ENCODE measurements around the gene TJP1. TPM values are rescaled to one million over a fixed set of nuclear protein-coding genes. Genes with fewer than 3 reads are reported as not detected.
"Not testable (repeated sequence)": the region's sequence is repeated elsewhere in the genome, so short reads cannot be mapped to it uniquely, and the experiment has no call there.

Gene TJP1
- polyA plus RNA-seq, 1 experiment = 99.6 TPM

DNA sequence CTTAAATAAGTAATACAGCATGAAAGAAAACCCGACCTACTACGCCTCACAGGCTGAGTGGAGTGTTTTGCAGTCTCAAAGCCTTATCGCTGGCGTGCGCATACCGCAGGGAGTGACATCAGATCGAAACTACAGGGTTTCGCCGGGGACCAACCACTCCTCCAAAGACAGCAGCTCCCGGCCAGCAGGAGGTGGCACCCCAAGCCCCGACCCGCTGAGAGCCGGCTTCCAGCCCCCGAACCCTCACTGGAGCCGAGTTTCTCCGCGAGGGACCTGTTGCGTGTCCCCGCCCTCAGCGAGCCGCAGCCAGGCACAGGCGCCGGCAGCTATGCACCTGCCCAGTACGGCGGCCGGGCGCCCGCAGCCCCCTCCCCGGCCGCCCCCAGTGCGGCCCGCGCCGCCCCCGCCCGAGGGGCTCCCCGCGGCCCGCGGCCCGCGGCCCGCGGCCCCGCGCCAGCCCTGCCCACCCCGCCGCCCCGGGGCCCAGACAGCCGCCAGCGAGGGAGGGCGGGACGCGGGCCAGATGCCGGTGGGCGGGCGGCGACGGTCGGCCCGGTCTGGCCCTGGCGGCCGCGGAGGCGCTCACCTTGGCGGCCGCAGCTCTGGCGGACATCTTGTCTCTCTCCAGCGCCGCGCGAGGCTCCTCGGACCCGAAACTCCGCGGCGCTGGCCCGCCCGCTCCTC is 710 bp downstream of the TJP1 start:
- Histone ChIP-seq H3K4me3 (ENCODE audit: low read depth, low read length) (peak overlapping the region; percentile 81), H3K27ac (ENCODE audit: low read depth, low read length) (peak overlapping the region; percentile 85), H3K9me3 (ENCODE audit: control insufficient read depth, insufficient read depth, low read length) (no peaks in the 10 kb centered on the region; the same call in 1 of the 2 replicates), H3K27me3 (ENCODE audit: control insufficient read depth, insufficient read depth, low read length) (no peaks in the 10 kb centered on the region)
- DNase-seq (ENCODE audit: low read depth, low spot score) = peak; percentile 49
- TF ChIP-seq, protein P1, sequence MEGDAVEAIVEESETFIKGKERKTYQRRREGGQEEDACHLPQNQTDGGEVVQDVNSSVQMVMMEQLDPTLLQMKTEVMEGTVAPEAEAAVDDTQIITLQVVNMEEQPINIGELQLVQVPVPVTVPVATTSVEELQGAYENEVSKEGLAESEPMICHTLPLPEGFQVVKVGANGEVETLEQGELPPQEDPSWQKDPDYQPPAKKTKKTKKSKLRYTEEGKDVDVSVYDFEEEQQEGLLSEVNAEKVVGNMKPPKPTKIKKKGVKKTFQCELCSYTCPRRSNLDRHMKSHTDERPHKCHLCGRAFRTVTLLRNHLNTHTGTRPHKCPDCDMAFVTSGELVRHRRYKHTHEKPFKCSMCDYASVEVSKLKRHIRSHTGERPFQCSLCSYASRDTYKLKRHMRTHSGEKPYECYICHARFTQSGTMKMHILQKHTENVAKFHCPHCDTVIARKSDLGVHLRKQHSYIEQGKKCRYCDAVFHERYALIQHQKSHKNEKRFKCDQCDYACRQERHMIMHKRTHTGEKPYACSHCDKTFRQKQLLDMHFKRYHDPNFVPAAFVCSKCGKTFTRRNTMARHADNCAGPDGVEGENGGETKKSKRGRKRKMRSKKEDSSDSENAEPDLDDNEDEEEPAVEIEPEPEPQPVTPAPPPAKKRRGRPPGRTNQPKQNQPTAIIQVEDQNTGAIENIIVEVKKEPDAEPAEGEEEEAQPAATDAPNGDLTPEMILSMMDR (IDR thresholded peaks at IDR 0.05; ENCODE audit: low read depth, low read length) = peak; percentile 46
- CTCF ChIA-PET = interaction anchor here (0.9 to 2.8 kb wide), 4 partner anchors 9 to 104 kb away, joined by 3 to 32 read pairs (median 3); no protein-coding TSS in a partner anchor
- POLR2A ChIA-PET = interaction anchor here (0.8 to 1.9 kb wide), 4 partner anchors 66 to 253 kb away, joined by 3 to 11 read pairs (median 6); no protein-coding TSS in a partner anchor

DNA sequence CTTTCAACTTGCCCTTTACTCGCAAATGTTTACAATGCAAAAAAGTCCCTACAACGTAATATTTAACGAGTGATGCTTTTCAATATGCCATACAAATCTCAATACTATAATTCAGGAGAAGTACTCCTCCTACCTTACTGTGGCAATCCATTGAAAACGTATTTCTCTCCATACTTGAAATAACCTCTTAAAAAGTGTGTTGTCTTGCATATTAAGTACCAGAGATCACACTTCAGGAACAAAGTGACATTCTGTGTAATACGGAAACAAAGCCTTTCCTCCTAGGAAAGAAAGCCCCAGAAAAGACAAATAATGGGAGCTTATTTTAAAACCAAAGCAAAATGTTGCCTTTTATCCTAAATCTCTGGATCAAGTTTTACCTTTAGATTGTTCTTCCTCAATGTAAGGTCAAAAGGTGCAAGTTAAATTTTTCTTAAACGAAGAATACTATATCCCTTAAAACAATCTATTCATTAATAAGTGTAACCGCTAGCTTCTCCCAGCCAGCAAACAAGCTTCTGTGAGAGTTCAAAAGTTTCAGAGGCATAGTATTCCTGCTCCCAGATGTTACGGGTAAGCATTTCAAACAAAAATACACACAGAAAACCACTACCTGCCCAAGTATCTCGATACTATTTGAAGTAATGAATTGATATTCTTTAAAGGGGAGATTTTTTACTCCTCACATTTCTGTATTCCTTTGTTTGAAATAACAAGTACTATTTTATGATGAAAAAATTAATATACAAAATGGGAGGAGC is 1.7 kb downstream of the TJP1 start:
- CTCF ChIA-PET = interaction anchor here (0.9 to 2.8 kb wide), 4 partner anchors 10 to 105 kb away, joined by 3 to 32 read pairs (median 3); no protein-coding TSS in a partner anchor
- DNase-seq (ENCODE audit: low read depth, low spot score) = no peak
- POLR2A ChIA-PET = interaction anchor here (0.7 to 1.9 kb wide), 3 partner anchors 67 to 172 kb away, joined by 4 to 11 read pairs (median 6); no protein-coding TSS in a partner anchor
- Histone ChIP-seq H3K27me3 (ENCODE audit: control insufficient read depth, insufficient read depth, low read length) (no peaks in the 10 kb centered on the region), H3K4me3 (ENCODE audit: low read depth, low read length) (peak overlapping the region; percentile 81), H3K27ac (ENCODE audit: low read depth, low read length) (no peak overlapping the region), H3K9me3 (ENCODE audit: control insufficient read depth, insufficient read depth, low read length) (no peaks in the 10 kb centered on the region; the same call in 1 of the 2 replicates)
- TF ChIP-seq, protein P1 (IDR thresholded peaks at IDR 0.05; ENCODE audit: low read depth, low read length) = no peak

DNA sequence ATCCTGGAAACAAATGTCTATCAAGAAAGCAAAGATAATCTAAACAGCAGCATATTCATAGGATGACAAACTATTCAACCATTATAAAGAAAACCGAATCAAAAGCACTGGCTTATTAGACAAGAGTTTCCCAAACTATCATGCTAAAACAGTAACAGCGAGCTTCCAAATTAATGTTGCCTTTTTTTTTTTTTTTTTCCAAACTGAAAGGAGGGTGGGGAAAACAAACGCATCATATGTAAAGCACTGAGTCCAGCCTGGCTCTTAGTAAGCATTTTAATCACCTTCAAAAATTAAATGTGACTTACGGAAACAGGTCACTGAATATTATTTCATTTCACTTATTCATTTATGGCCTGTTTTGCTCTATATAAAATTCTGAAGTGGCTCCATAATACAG is 2.3 kb downstream of the TJP1 start:
- ChIA-PET CTCF (interaction anchor here (1.5 to 2.8 kb wide), 2 partner anchors 72 to 106 kb away, joined by 3 to 32 read pairs; no protein-coding TSS in a partner anchor), POLR2A (interaction anchor here (0.6 to 0.7 kb wide), 2 partner anchors 15 to 172 kb away, joined by 4 to 6 read pairs; no protein-coding TSS in a partner anchor)
- H3K27me3 ChIP-seq (ENCODE audit: control insufficient read depth, insufficient read depth, low read length) = no peaks in the 10 kb centered on the region
- no peak for DNase-seq (ENCODE audit: low read depth, low spot score)
- H3K4me3 ChIP-seq (ENCODE audit: low read depth, low read length) = peak overlapping the region; percentile 81
- TF ChIP-seq, protein P1 (IDR thresholded peaks at IDR 0.05; ENCODE audit: low read depth, low read length) = no peak
- H3K9me3 ChIP-seq (ENCODE audit: control insufficient read depth, insufficient read depth, low read length) = no peaks in the 10 kb centered on the region; the same call in 1 of the 2 replicates
- no peak overlapping the region for H3K27ac ChIP-seq (ENCODE audit: low read depth, low read length)

DNA sequence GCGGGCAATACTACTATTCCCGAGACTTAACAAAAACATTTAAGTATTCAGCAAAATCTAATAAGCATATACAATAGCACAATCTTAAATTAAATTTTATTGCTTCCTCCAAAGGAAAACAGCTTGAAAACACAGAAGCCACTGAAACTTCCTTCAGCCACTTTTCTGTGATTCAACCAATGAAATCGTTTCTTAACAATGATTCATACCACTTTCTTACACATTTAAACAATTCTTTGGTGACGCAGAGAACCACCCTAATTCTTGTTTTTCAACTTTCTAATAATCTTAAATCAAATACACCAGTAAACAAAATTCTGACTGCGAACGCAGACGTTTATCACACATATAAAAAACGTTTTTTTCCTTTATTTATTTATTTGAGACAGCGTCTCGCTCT is 4.1 kb downstream of the TJP1 start:
- TF ChIP-seq, protein P1 (IDR thresholded peaks at IDR 0.05; ENCODE audit: low read depth, low read length) = no peak
- no peak overlapping the region for H3K4me3 ChIP-seq (ENCODE audit: low read depth, low read length)
- no peak for DNase-seq (ENCODE audit: low read depth, low spot score)
- POLR2A ChIA-PET = no interaction called here
- no peak overlapping the region for H3K27ac ChIP-seq (ENCODE audit: low read depth, low read length)
- H3K9me3 ChIP-seq (ENCODE audit: control insufficient read depth, insufficient read depth, low read length) = no peaks in the 10 kb centered on the region; the same call in 1 of the 2 replicates
- CTCF ChIA-PET = interaction anchor here (1.4 kb wide), 1 partner anchor 108 kb away, joined by 4 read pairs; no protein-coding TSS in a partner anchor
- H3K27me3 ChIP-seq (ENCODE audit: control insufficient read depth, insufficient read depth, low read length) = no peaks in the 10 kb centered on the region

DNA sequence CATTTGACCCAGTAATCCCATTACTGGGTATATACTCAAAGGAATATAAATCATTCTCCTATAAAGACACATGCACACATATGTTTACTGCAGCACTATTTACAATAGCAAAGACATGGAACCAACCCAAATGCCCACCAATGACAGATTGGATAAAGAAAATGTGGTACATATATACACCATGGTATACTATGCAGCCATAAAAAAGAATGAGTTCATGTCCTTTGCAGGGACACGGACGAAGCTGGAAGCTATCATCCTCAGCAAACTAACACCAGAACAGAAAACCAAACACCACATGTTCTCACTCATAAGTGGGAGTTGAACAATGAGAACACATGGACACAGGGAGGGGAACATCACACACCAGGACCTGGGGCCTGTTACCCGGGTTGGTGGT is 4.8 kb downstream of the TJP1 start:
- POLR2A ChIA-PET = not testable (repeated sequence)

More for the DNA sequence above, 4.8 kb downstream of the TJP1 start:
- not testable (repeated sequence) for H3K27me3 ChIP-seq (ENCODE audit: control insufficient read depth, insufficient read depth, low read length); H3K4me3 ChIP-seq (ENCODE audit: low read depth, low read length); H3K27ac ChIP-seq (ENCODE audit: low read depth, low read length); DNase-seq (ENCODE audit: low read depth, low spot score); H3K9me3 ChIP-seq (ENCODE audit: control insufficient read depth, insufficient read depth, low read length)
- CTCF ChIA-PET = interaction anchor here (1.4 kb wide), 1 partner anchor 109 kb away, joined by 4 read pairs; no protein-coding TSS in a partner anchor
